ENCODE measurements around the gene LIFR. TPM values are rescaled to one million over a fixed set of nuclear protein-coding genes. Genes with fewer than 3 reads are reported as not detected.

LIFR gene
- total and polyA plus RNA-seq, 2 of the 4 experiments (the other 2 are of a cell fraction) = 1.9 to 10.4 TPM

DNA sequence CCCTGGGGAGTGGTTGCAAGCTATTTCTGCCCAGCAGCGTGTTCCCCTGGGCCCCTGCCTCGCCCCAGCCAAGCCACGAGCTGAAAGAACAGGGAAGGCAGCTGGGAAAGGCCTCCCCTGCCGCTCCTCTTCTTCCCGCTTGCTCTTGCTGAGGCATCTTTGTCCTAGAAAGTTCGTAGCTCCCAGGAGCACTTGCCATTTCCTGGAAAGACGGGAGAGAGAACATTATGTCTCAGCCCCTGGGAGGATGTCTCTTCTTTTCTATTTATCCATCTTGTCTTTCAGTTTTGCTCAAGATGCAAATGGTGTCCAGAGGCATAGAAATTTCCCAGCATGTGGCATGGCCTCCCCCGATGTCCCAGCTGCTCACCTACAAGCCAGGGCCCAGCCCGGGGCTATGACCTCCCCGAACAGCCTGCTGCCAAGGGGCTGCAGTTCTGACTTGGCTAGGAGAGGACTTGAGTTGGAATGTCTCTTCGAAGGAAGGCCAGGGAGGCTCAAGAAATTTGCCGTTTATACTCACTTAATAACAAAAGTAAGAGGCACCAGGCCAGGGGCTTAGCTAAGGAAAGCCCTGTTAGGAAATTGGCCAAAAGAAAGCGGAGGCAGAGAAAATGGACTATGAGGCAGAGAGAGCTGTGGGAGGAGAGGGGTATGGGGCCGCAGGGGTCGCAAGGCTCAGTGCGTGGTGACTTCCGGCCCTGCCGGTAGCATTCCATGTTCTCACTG, 87.3 kb downstream of the LIFR start:
- in situ Hi-C loops (cut with MboI; ENCODE audit: low sequenced_read_pairs) = no loop called here
- Histone ChIP-seq H4K20me1 (ENCODE audit: insufficient read depth, low read length) (no peaks in the 10 kb centered on the region; the same call in 1 of the 2 replicates), H4K8ac (ENCODE audit: low read depth in 2 of 2, low read length in 2 of 2) (no peak overlapping the region), H2AFZ (replicated peaks; ENCODE audit: low read length, poor library complexity) (peak overlapping the region; percentile 83), H3K9me1 (ENCODE audit: insufficient read depth, low read length) (peaks cover 33% of the 10 kb centered on the region), H3K23ac (ENCODE audit: low read depth, low read length) (no peak overlapping the region), H3K4me1 (ENCODE audit: control insufficient read depth, insufficient read depth, low read length) (peaks cover 40% of the 10 kb centered on the region), H4K91ac (ENCODE audit: insufficient read depth, low read depth, low read length) (peak overlapping the region; percentile 76), H2AK9ac (replicated peaks; ENCODE audit: low read depth, low read length, poor library complexity) (peak overlapping the region; percentile 59), H2BK20ac (ENCODE audit: low read depth, low read length) (peak overlapping the region; percentile 90; the same call in 1 of the 2 replicates), H3K9ac (ENCODE audit: low read depth, low read length) (no peak overlapping the region), H3K4me2 (ENCODE audit: low read depth, low read length) (no peak overlapping the region), H3K4ac (ENCODE audit: low read depth, low read length) (peak overlapping the region; percentile 90), H4K5ac (ENCODE audit: low read depth, low read length) (no peak overlapping the region), H3K4me3 (ENCODE audit: insufficient read depth, low read depth, low read length) (no peak overlapping the region), H3K14ac (replicated peaks; ENCODE audit: low read depth, low read length) (peak overlapping the region; percentile 88; the same call in 1 of the 2 replicates), H3K27me3 (ENCODE audit: control insufficient read depth, insufficient read depth, low read length) (no peaks in the 10 kb centered on the region), H3K18ac (ENCODE audit: low read depth, low read length) (no peak overlapping the region), H2AK5ac (ENCODE audit: low read depth, low read length) (peak overlapping the region; percentile 93), H2BK15ac (ENCODE audit: low read depth, low read length) (peak overlapping the region; percentile 42; the same call in 2 of the 3 replicates), H3K36me3 (ENCODE audit: control insufficient read depth, insufficient read depth, low read length) (no peaks in the 10 kb centered on the region), H2BK120ac (ENCODE audit: low read depth, low read length) (peak overlapping the region; percentile 92; the same call in 1 of the 2 replicates), H2BK5ac (ENCODE audit: low read depth, low read length, poor library complexity, severe bottlenecking) (peak overlapping the region; percentile 30), H3K56ac (ENCODE audit: extremely low read depth, insufficient read depth, low read length) (no peak overlapping the region), H3K79me1 (ENCODE audit: low read depth in 1 of 2, low read length in 2 of 2) (peaks cover 0 to 8% of the 10 kb centered on the region in 2 experiments; a peak in 1 of 4 replicates), H3K27ac (ENCODE audit: insufficient read depth, low read length) (no peak overlapping the region), H3K9me3 (ENCODE audit: control insufficient read depth, insufficient read depth, low read length) (no peaks in the 10 kb centered on the region)
- dilution Hi-C loops (cut with HindIII; ENCODE audit: low sequenced_read_pairs, unreplicated experiment) = no loop called here
- intact Hi-C loops (cut with micrococcal nuclease) = loop anchor here (5.0 kb wide), 1 partner anchor 83 kb away; no protein-coding TSS in a partner anchor
- no TSS peak for BruUV-seq (replicated peaks)
- CTCF ChIA-PET = interaction anchor here (2.6 kb wide), 1 partner anchor 27 kb away, joined by 16 read pairs; no protein-coding TSS in a partner anchor
- ATAC-seq (ENCODE audit: low read depth) (no peak), DNase-seq (no peak)
- 80% methylated on average over 1 of the region's 18 CpGs; no CpG with 5 or more reads in 1 of the 2 experiments for WGBS, 2 experiments (ENCODE audit: extremely low coverage in 2 of 2, insufficient read length in 1 of 2)
- POLR2A ChIA-PET (ENCODE audit: unreplicated experiment) = interaction anchor here (0.5 kb wide), 1 partner anchor 71 kb away, joined by 4 read pairs; no protein-coding TSS in a partner anchor
- TF ChIP-seq NFE2L2 (IDR thresholded peaks at IDR 0.05; ENCODE audit: low read depth, low read length) = no peak
- no peak for TF ChIP-seq RFX5 (IDR thresholded peaks at IDR 0.05; ENCODE audit: low read depth, low read length)
- no peak for TF ChIP-seq BHLHE40 (IDR thresholded peaks at IDR 0.05; ENCODE audit: low read depth, low read length)
- TF ChIP-seq FOS (IDR thresholded peaks at IDR 0.05; ENCODE audit: low read depth, low read length) = no peak
- TF ChIP-seq MXI1 (IDR thresholded peaks at IDR 0.05; ENCODE audit: borderline replicate concordance, low read depth, low read length) = no peak
- no peak for TF ChIP-seq MAFK (IDR thresholded peaks at IDR 0.05; ENCODE audit: low read depth, low read length)
- TF ChIP-seq, protein P1, sequence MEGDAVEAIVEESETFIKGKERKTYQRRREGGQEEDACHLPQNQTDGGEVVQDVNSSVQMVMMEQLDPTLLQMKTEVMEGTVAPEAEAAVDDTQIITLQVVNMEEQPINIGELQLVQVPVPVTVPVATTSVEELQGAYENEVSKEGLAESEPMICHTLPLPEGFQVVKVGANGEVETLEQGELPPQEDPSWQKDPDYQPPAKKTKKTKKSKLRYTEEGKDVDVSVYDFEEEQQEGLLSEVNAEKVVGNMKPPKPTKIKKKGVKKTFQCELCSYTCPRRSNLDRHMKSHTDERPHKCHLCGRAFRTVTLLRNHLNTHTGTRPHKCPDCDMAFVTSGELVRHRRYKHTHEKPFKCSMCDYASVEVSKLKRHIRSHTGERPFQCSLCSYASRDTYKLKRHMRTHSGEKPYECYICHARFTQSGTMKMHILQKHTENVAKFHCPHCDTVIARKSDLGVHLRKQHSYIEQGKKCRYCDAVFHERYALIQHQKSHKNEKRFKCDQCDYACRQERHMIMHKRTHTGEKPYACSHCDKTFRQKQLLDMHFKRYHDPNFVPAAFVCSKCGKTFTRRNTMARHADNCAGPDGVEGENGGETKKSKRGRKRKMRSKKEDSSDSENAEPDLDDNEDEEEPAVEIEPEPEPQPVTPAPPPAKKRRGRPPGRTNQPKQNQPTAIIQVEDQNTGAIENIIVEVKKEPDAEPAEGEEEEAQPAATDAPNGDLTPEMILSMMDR (conservative IDR thresholded peaks at IDR 0.05; ENCODE audit: low read depth, low read length) = no peak
- TF ChIP-seq, protein P2, sequence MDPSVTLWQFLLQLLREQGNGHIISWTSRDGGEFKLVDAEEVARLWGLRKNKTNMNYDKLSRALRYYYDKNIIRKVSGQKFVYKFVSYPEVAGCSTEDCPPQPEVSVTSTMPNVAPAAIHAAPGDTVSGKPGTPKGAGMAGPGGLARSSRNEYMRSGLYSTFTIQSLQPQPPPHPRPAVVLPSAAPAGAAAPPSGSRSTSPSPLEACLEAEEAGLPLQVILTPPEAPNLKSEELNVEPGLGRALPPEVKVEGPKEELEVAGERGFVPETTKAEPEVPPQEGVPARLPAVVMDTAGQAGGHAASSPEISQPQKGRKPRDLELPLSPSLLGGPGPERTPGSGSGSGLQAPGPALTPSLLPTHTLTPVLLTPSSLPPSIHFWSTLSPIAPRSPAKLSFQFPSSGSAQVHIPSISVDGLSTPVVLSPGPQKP (IDR thresholded peaks at IDR 0.05; ENCODE audit: borderline replicate concordance, low read depth, low read length) = no peak
- no peak for TF ChIP-seq RAD21 (IDR thresholded peaks at IDR 0.05; ENCODE audit: low read length)
- TF ChIP-seq, protein P3, sequence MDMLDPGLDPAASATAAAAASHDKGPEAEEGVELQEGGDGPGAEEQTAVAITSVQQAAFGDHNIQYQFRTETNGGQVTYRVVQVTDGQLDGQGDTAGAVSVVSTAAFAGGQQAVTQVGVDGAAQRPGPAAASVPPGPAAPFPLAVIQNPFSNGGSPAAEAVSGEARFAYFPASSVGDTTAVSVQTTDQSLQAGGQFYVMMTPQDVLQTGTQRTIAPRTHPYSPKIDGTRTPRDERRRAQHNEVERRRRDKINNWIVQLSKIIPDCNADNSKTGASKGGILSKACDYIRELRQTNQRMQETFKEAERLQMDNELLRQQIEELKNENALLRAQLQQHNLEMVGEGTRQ (IDR thresholded peaks at IDR 0.05; ENCODE audit: low read depth, low read length) = no peak
- no peak for TF ChIP-seq CEBPB (IDR thresholded peaks at IDR 0.05; ENCODE audit: low read depth, low read length)
- no peak for TF ChIP-seq CHD1 (IDR thresholded peaks at IDR 0.05; ENCODE audit: low read depth, low read length)
- no peak for TF ChIP-seq POLR2A (IDR thresholded peaks at IDR 0.05; ENCODE audit: low read depth, low read length)
- no peak for TF ChIP-seq SMC3 (IDR thresholded peaks at IDR 0.05; ENCODE audit: low read depth, low read length)
